K562 (cell line): ENCODE data around the gene LDLRAD1. TPM values are rescaled to one million over a fixed set of nuclear protein-coding genes. Genes with fewer than 3 reads are reported as not detected.

ENCODE experiments used
- ARNT ChIP-seq, 2 experiments: fragments of 450-650 bp; IDR thresholded peaks; 2 replicates each; pipeline ENCODE4 v1.6.1; 2016; ENCODE audit warnings: mild to moderate bottlenecking in 1 of 2
- ATF1 ChIP-seq, 2 experiments: fragments of 450-650 bp in 1 of 2; IDR thresholded peaks; 2 replicates each; pipeline ENCODE4 v1.6.1; 2016; ENCODE audit warnings: missing compliant biosample characterization in 1 of 2, missing genetic modification characterization in 1 of 2
- ETV1 ChIP-seq: fragments of 450-650 bp; conservative IDR thresholded peaks from 2 replicates; pipeline ENCODE4 v1.6.1; 2016; ENCODE audit warnings: missing genetic modification characterization, control low read depth, low read depth, missing compliant biosample characterization
- KDM2B ChIP-seq: fragments of 250-450 bp; sonication (Bioruptor Pico); IDR thresholded peaks from 2 replicates; pipeline ENCODE4 v1.8.0; 2021; ENCODE audit warnings: mild to moderate bottlenecking, moderate library complexity
- MCM2 ChIP-seq: fragments of 450-650 bp; IDR thresholded peaks from 2 replicates; pipeline ENCODE4 v1.6.1; 2017; ENCODE audit warnings: low read depth, mild to moderate bottlenecking
- NR4A1 ChIP-seq, 2 experiments: fragments of 250-450 bp in 1 of 2; fragments of 450-650 bp in 1 of 2; sonication (Bioruptor Pico) in 1 of 2; IDR thresholded peaks; 2 replicates each; pipeline versions ENCODE4 v1.4.0 to v1.6.1; 2016 to 2020; ENCODE audit warnings: mild to moderate bottlenecking in 2 of 2, missing compliant biosample characterization in 1 of 2, missing genetic modification characterization in 1 of 2, moderate library complexity in 1 of 2
- PHF8 ChIP-seq: fragments of 200-600 bp; sonication (generic); IDR thresholded peaks from 2 replicates; pipeline ENCODE4 v1.6.1; 2012; ENCODE audit warnings: mixed run types, mild to moderate bottlenecking, inconsistent platforms, low read length, moderate library complexity, borderline replicate concordance
- RB1 ChIP-seq: fragments of 450-650 bp; IDR thresholded peaks from 2 replicates; pipeline ENCODE4 v1.6.1; 2017; ENCODE audit warnings: low read depth, mild to moderate bottlenecking
- RBFOX2 ChIP-seq: fragments of 200-400 bp; formaldehyde crosslinking; IDR thresholded peaks from 2 replicates; pipeline ENCODE4 v1.6.1; 2017; ENCODE audit warnings: low read depth, mild to moderate bottlenecking, low read length, moderate library complexity
- RUNX1 ChIP-seq: sonication (generic); IDR thresholded peaks from 2 replicates; pipeline ENCODE4 v1.6.1; 2016; ENCODE audit warnings: antibody characterized with exemption, low read depth
- SMAD4 ChIP-seq: fragments of 250-450 bp; sonication (Bioruptor Pico); conservative IDR thresholded peaks from 2 replicates; pipeline ENCODE4 v1.8.0; 2021; ENCODE audit warnings: inconsistent platforms, mild to moderate bottlenecking, moderate library complexity
- SREBF2 ChIP-seq: sonication (generic); formaldehyde crosslinking; IDR thresholded peaks from 2 replicates; pipeline ENCODE4 v1.4.0; 2020; ENCODE audit warnings: mild to moderate bottlenecking, missing genetic modification reagents
- SRSF3 ChIP-seq: fragments of 200-400 bp; formaldehyde crosslinking; IDR thresholded peaks from 2 replicates; pipeline ENCODE4 v1.6.1; 2016; ENCODE audit warnings: mild to moderate bottlenecking, low read length, moderate library complexity; ENCODE audit not compliant: insufficient read depth
- TEAD2 ChIP-seq: fragments of 450-650 bp; IDR thresholded peaks from 2 replicates; pipeline ENCODE4 v1.6.1; 2016; ENCODE audit warnings: missing genetic modification characterization, control low read depth, missing compliant biosample characterization
- ZNF175 ChIP-seq: fragments of 200-800 bp; sonication (Bioruptor generic); IDR thresholded peaks from 2 replicates; pipeline ENCODE4 v1.6.1; 2016; ENCODE audit warnings: low read depth, mild to moderate bottlenecking, missing genetic modification characterization, missing compliant biosample characterization
- ZNF668 ChIP-seq: fragments of 250-450 bp; sonication (Bioruptor Pico); IDR thresholded peaks from 2 replicates; pipeline ENCODE4 v1.8.0; 2022; ENCODE audit warnings: mild to moderate bottlenecking, inconsistent platforms
- polyA plus RNA-seq, 8 experiments: library from polyadenylated mRNA; depleted of rRNA in 4 of 8; stranded (reverse) in 5 of 8; unstranded in 3 of 8; fragments of >200 nt; fragmentation: Nextera tagmentation in 2 of 8; fragmentation: Illumina TruSeq in 1 of 8; extraction: Ambion mirVana in 2 of 8; extraction: Trizol in 1 of 8; gene quantifications; 2 replicates each; pipeline versions ENCODE4 v1.2.1 to v1.2.3, GENCODE V29; 2011 to 2014; ENCODE audit warnings: inconsistent platforms in 1 of 8, missing spikeins in 1 of 8
- total RNA-seq, 7 experiments: library from RNA; depleted of rRNA in 6 of 7; stranded (reverse); fragments of >200 nt in 6 of 7; fragmentation: Illumina TruSeq in 2 of 7; extraction: Trizol in 2 of 7; gene quantifications; 2 replicates each; pipeline versions ENCODE4 v1.2.1 to v1.2.3, GENCODE V29; 2011 to 2021; ENCODE audit warnings: low replicate concordance in 1 of 7
- TF ChIP-seq, protein P1 (sequence below): fragments of 250-450 bp; sonication (Bioruptor Pico); IDR thresholded peaks from 2 replicates; pipeline ENCODE4 v1.5.1; 2021; ENCODE audit warnings: mild to moderate bottlenecking
- TF ChIP-seq, protein P2 (sequence below): fragments of 150-350 bp; IDR thresholded peaks from 2 replicates; pipeline ENCODE4 v1.6.1; 2014; ENCODE audit warnings: low read depth, mild to moderate bottlenecking, low read length, borderline replicate concordance
- TF ChIP-seq, protein P3 (sequence below): fragments of 250-450 bp; sonication (Bioruptor Pico); IDR thresholded peaks from 2 replicates; pipeline ENCODE4 v1.9.0; 2021; ENCODE audit warnings: mild to moderate bottlenecking, inconsistent platforms
- TF ChIP-seq, protein P4 (sequence below): fragments of 250-450 bp; sonication (Bioruptor Pico); IDR thresholded peaks from 2 replicates; pipeline ENCODE4 v1.5.0; 2020; ENCODE audit warnings: mild to moderate bottlenecking

Gene LDLRAD1
- total and polyA plus RNA-seq, 9 of the 15 experiments (the other 6 are each of a cell fraction or from before 2014, with no cell fraction given) = not detected

DNA sequence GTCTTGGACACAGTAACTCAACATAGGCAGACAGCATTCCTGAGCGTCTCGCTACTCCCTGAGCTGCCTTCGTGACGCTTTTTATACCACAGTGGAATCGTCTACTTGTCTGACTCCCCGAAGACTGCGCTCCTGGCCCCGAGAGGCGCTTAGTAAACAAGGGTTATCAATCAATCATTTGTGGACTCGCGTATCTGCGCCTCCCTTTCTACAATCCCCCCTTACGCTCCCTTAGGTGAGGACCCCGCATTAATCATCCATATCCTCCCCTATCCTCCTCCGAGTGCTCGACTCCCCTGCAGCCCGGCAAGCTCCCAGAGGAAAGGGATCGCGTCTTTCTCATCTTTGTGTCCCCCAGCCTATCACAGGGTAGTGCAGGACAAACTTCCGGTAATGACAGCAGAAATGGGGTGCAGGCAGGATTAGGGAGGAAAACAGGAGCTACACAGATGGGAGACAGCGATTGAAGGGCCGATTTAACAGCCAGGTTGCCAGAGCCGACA, 34.5 kb upstream of the LDLRAD1 start (continued):
- TF ChIP-seq, protein P1, sequence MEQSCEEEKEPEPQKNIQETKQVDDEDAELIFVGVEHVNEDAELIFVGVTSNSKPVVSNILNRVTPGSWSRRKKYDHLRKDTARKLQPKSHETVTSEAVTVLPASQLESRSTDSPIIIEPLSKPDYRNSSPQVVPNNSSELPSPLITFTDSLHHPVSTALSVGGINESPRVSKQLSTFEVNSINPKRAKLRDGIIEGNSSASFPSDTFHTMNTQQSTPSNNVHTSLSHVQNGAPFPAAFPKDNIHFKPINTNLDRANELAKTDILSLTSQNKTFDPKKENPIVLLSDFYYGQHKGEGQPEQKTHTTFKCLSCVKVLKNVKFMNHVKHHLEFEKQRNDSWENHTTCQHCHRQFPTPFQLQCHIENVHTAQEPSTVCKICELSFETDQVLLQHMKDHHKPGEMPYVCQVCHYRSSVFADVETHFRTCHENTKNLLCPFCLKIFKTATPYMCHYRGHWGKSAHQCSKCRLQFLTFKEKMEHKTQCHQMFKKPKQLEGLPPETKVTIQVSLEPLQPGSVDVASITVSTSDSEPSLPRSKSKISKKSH (CRISPR knock-in tag) = no peak
- no peak for TF ChIP-seq ATF1 (CRISPR knock-in tag; IDR thresholded peaks at IDR 0.05)
- no peak for TF ChIP-seq ATF1 (tag; IDR thresholded peaks at IDR 0.05)
- TF ChIP-seq, protein P2, sequence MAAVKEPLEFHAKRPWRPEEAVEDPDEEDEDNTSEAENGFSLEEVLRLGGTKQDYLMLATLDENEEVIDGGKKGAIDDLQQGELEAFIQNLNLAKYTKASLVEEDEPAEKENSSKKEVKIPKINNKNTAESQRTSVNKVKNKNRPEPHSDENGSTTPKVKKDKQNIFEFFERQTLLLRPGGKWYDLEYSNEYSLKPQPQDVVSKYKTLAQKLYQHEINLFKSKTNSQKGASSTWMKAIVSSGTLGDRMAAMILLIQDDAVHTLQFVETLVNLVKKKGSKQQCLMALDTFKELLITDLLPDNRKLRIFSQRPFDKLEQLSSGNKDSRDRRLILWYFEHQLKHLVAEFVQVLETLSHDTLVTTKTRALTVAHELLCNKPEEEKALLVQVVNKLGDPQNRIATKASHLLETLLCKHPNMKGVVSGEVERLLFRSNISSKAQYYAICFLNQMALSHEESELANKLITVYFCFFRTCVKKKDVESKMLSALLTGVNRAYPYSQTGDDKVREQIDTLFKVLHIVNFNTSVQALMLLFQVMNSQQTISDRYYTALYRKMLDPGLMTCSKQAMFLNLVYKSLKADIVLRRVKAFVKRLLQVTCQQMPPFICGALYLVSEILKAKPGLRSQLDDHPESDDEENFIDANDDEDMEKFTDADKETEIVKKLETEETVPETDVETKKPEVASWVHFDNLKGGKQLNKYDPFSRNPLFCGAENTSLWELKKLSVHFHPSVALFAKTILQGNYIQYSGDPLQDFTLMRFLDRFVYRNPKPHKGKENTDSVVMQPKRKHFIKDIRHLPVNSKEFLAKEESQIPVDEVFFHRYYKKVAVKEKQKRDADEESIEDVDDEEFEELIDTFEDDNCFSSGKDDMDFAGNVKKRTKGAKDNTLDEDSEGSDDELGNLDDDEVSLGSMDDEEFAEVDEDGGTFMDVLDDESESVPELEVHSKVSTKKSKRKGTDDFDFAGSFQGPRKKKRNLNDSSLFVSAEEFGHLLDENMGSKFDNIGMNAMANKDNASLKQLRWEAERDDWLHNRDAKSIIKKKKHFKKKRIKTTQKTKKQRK = no peak
- TF ChIP-seq ZNF668 = no peak
- no peak for TF ChIP-seq TEAD2 (tag)
- no peak for TF ChIP-seq RBFOX2
- TF ChIP-seq, protein P3, sequence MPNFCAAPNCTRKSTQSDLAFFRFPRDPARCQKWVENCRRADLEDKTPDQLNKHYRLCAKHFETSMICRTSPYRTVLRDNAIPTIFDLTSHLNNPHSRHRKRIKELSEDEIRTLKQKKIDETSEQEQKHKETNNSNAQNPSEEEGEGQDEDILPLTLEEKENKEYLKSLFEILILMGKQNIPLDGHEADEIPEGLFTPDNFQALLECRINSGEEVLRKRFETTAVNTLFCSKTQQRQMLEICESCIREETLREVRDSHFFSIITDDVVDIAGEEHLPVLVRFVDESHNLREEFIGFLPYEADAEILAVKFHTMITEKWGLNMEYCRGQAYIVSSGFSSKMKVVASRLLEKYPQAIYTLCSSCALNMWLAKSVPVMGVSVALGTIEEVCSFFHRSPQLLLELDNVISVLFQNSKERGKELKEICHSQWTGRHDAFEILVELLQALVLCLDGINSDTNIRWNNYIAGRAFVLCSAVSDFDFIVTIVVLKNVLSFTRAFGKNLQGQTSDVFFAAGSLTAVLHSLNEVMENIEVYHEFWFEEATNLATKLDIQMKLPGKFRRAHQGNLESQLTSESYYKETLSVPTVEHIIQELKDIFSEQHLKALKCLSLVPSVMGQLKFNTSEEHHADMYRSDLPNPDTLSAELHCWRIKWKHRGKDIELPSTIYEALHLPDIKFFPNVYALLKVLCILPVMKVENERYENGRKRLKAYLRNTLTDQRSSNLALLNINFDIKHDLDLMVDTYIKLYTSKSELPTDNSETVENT (CRISPR knock-in tag) = no peak
- TF ChIP-seq KDM2B (CRISPR knock-in tag) = no peak
- TF ChIP-seq SREBF2 (CRISPR knock-in tag) = no peak
- peak; percentile 54; the same call in 1 of the 2 replicates for TF ChIP-seq ETV1 (tag)
- TF ChIP-seq SMAD4 (CRISPR knock-in tag) = no peak; the same call in 1 of the 2 replicates
- TF ChIP-seq SRSF3 = no peak
- TF ChIP-seq ARNT (IDR thresholded peaks at IDR 0.05) = no peak; a peak in 1 of 4 replicates
- TF ChIP-seq RB1 = no peak
- TF ChIP-seq NR4A1 (CRISPR knock-in tag; IDR thresholded peaks at IDR 0.05) = no peak
- peak; percentile 32; the same call in 1 of the 2 replicates for TF ChIP-seq NR4A1 (tag; IDR thresholded peaks at IDR 0.05)
- TF ChIP-seq RUNX1 = no peak
- no peak for TF ChIP-seq PHF8
- TF ChIP-seq MCM2 = no peak
- TF ChIP-seq, protein P4, sequence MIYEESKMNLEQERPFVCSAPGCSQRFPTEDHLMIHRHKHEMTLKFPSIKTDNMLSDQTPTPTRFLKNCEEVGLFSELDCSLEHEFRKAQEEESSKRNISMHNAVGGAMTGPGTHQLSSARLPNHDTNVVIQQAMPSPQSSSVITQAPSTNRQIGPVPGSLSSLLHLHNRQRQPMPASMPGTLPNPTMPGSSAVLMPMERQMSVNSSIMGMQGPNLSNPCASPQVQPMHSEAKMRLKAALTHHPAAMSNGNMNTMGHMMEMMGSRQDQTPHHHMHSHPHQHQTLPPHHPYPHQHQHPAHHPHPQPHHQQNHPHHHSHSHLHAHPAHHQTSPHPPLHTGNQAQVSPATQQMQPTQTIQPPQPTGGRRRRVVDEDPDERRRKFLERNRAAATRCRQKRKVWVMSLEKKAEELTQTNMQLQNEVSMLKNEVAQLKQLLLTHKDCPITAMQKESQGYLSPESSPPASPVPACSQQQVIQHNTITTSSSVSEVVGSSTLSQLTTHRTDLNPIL (CRISPR knock-in tag) = no peak
- no peak for TF ChIP-seq ZNF175 (CRISPR knock-in tag)
